ENCODE measurements around the gene SLC19A1. TPM values are rescaled to one million over a fixed set of nuclear protein-coding genes. Genes with fewer than 3 reads are reported as not detected.
"Not testable (repeated sequence)": the region's sequence is repeated elsewhere in the genome, so short reads cannot be mapped to it uniquely, and the experiment has no call there.

Gene SLC19A1
- total and polyA plus RNA-seq, 8 donors = 2.9 to 23.3 (median 5.3) TPM

- no peak overlapping the region for H3K4me3 ChIP-seq
Observed at GRCh38 chr21:45532826-45533360, 9.3 kb downstream of the SLC19A1 start.

GRCh38 chr21:45531393-45532215 lies 10.6 kb downstream of the SLC19A1 start:
- TF ChIP-seq CTCF (IDR thresholded peaks at IDR 0.05) (no peak), EP300 (IDR thresholded peaks at IDR 0.05) (no peak), POLR2A (IDR thresholded peaks at IDR 0.05) (no peak), POLR2AphosphoS5 (IDR thresholded peaks at IDR 0.05) (no peak)
- H3K9me3 ChIP-seq = no peaks in the 10 kb centered on the region
- 97 to 98% (median 97%) methylated on average over 59 to 76 of the region's 76 CpGs for WGBS, 5 donors
- no peak overlapping the region for H3K4me3 ChIP-seq
- DNase-seq = peak in 1 of 2 donors; percentile 23
- H3K27me3 ChIP-seq = no peaks in the 10 kb centered on the region
- peaks cover 15 to 36% (median 30%) of the 10 kb centered on the region in 4 donors for H3K36me3 ChIP-seq
- H3K4me1 ChIP-seq = peaks cover 28 to 37% (median 35%) of the 10 kb centered on the region in 4 donors
- no peak overlapping the region for H3K27ac ChIP-seq
- intact Hi-C loops (cut with DNase I; ENCODE audit: low total_unique reads) = no loop called here

More at GRCh38 chr21:45532826-45533360, 9.3 kb downstream of the SLC19A1 start:
- H3K9me3 ChIP-seq = no peaks in the 10 kb centered on the region
- no peak for DNase-seq
- peaks cover 28 to 49% (median 35%) of the 10 kb centered on the region in 4 donors for H3K4me1 ChIP-seq
- peaks cover 15 to 36% (median 31%) of the 10 kb centered on the region in 4 donors for H3K36me3 ChIP-seq
- TF ChIP-seq POLR2A (IDR thresholded peaks at IDR 0.05) (no peak), EP300 (IDR thresholded peaks at IDR 0.05) (no peak)
- H3K27me3 ChIP-seq = no peaks in the 10 kb centered on the region
- WGBS, 5 donors = 52 to 57% (median 55%) methylated on average over 5 to 7 of the region's 7 CpGs
- intact Hi-C loops (cut with DNase I; ENCODE audit: low total_unique reads) = no loop called here
- peak overlapping the region in 4 of 5 donors; percentile 11 to 67 (median 50) for H3K27ac ChIP-seq

GRCh38 chr21:45531114-45531392 lies 11.2 kb downstream of the SLC19A1 start:
- H3K27me3 ChIP-seq; H3K27ac ChIP-seq; intact Hi-C loops (cut with DNase I; ENCODE audit: low total_unique reads); H3K9me3 ChIP-seq; H3K4me3 ChIP-seq: not testable (repeated sequence)
- DNase-seq = peak in 1 of 2 donors; percentile 17
- H3K4me1 ChIP-seq = peaks cover 28 to 35% (median 34%) of the 10 kb centered on the region in 4 donors
- WGBS, 5 donors = 95 to 99% (median 97%) methylated on average over 13 to 17 of the region's 17 CpGs
- peaks cover 15 to 36% (median 29%) of the 10 kb centered on the region in 4 donors for H3K36me3 ChIP-seq

GRCh38 chr21:45530423-45531113 lies 11.7 kb downstream of the SLC19A1 start:
- WGBS, 5 donors = 96 to 98% (median 97%) methylated on average over 39 to 50 of the region's 50 CpGs
- Histone ChIP-seq H3K27me3 (no peaks in the 10 kb centered on the region), H3K36me3 (peaks cover 15 to 36% (median 29%) of the 10 kb centered on the region in 4 donors), H3K27ac (no peak overlapping the region), H3K4me1 (peaks cover 28 to 34% (median 30%) of the 10 kb centered on the region in 4 donors), H3K9me3 (no peaks in the 10 kb centered on the region), H3K4me3 (no peak overlapping the region)
- intact Hi-C loops (cut with DNase I; ENCODE audit: low total_unique reads) = no loop called here
- DNase-seq = peak in 1 of 2 donors; percentile 22
- TF ChIP-seq POLR2A (IDR thresholded peaks at IDR 0.05) (no peak), EP300 (IDR thresholded peaks at IDR 0.05) (no peak), CTCF (IDR thresholded peaks at IDR 0.05) (no peak), POLR2AphosphoS5 (IDR thresholded peaks at IDR 0.05) (no peak)

- H3K4me1 ChIP-seq = peaks cover 24 to 34% (median 26%) of the 10 kb centered on the region in 4 donors
- H3K4me3 ChIP-seq = no peak overlapping the region
- H3K27me3 ChIP-seq = no peaks in the 10 kb centered on the region
- 89 to 96% (median 92%) methylated on average over 11 of the region's 11 CpGs for WGBS, 5 donors
- H3K36me3 ChIP-seq = peaks cover 15 to 39% (median 34%) of the 10 kb centered on the region in 4 donors
- intact Hi-C loops (cut with DNase I; ENCODE audit: low total_unique reads) = no loop called here
- DNase-seq = no peak
- no peak overlapping the region for H3K27ac ChIP-seq
- no peak for TF ChIP-seq CTCF (IDR thresholded peaks at IDR 0.05)
- no peak for TF ChIP-seq EP300 (IDR thresholded peaks at IDR 0.05)
- TF ChIP-seq POLR2A (IDR thresholded peaks at IDR 0.05) = no peak
- no peak for TF ChIP-seq POLR2AphosphoS5 (IDR thresholded peaks at IDR 0.05)
- H3K9me3 ChIP-seq = no peaks in the 10 kb centered on the region
Observed at GRCh38 chr21:45529785-45530422, 12.3 kb downstream of the SLC19A1 start.
